Medulla oblongata (tissue), 1 donor: ENCODE data around the gene GINS2.

Experiments used
- DNase-seq: peaks from one replicate; pipeline ENCODE4 v3.0.0-alpha.2; 2015; ENCODE audit errors: extremely low spot score

Gene GINS2

GRCh38 chr16:85688586-85689284 lies at the start of gene GINS2:
Gene GINS2, minus strand, starts transcription at chr16:85688954. Its CDS starts 56 bp downstream, at chr16:85688898.
- DNase-seq = peak; percentile 85

- no peak for DNase-seq
These were observed 48.2 kb upstream of the GINS2 start for GRCh38 chr16:85736921-85737320.

- no peak for DNase-seq
These were observed 47.2 kb upstream of the GINS2 start for GRCh38 chr16:85735946-85736345.

DNA sequence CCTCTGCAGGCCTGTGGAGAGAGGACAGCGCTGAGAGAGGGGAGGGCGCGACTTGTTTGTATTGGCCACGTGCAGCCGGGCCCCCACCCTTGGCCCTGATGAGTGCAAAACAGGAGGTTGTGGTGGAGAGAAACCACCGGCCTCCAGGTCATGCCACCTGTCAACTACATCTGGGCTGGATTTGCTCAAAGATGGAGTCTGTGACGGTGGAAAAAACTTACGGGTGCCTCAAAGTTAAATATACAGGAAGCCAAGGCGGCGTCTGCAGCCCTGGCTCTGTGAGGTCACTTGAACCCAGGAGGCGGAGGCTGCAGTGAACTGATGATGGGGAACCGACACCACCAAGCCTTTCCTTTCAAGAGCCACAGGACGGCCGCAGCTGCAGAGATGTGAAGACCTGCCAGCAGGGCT lies 46.5 kb upstream of the GINS2 start:
- no peak for DNase-seq

DNA sequence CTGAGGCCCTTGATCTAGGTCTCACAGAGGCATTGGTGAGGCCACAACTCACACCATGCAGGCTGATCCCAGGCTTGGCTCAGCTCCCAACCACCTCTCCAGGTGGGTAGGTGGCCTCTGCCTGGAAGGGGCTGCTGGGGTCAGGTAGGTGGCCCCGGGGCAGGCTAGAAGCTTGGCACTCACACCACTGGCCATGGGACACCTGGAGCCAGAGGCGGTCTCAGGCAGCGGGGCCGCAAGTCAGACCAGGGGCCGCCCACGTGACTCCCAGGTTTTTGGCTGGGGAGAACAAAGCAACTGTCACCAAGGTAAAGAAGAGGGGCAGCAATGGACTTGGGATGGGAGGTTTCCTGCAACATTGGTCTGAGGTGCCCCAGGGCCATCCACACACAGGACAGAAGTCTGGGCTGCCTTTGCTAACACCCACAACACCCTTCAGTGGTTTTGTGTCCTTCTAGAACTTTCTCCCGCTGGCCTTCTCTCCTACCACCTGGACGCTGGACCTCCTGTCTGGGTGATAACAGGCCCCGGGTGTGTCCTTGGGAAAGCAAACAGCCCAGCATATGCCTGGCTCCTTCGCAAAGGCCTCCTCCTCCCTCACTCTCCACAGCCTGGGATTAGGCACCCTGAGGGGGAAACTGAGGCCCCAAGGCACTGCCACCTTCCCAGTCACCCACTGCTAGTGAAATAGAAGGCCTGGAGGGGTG lies 45.7 kb upstream of the GINS2 start:
- no peak for DNase-seq

GRCh38 chr16:85733839-85734170 lies 45.1 kb upstream of the GINS2 start:
- DNase-seq = no peak

DNA sequence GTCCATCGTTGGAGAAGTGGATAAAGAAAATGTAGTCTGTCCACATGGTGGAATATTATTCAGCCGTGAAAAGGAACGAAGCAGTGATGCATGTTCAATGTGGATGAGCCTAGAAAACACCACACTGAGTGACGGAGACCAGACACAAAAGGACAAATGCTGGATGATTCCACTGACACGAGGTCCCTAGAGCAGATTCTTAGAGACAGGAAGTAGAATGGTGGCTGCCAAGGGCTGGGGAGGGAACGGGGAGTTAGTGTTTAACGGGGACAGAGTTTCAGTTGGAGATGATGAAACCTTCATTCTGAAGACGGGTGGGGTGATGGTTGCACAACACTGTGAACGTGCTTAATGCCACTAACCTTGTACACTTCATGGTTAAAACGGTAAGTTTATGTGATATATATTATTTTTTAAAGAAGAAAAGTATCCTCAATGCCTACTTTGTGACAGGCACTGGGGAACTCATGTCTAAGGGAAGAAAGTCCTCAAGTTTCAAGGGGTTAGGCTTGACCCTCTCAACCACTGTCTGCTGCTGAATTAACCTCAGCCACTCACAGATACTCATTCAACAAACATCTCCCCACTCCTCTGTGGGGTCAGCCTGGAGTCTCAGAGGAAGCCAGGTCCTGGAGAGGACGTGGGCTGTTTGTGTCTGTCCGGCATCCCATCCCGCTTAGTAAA lies 44.5 kb upstream of the GINS2 start:
- no peak for DNase-seq

DNA sequence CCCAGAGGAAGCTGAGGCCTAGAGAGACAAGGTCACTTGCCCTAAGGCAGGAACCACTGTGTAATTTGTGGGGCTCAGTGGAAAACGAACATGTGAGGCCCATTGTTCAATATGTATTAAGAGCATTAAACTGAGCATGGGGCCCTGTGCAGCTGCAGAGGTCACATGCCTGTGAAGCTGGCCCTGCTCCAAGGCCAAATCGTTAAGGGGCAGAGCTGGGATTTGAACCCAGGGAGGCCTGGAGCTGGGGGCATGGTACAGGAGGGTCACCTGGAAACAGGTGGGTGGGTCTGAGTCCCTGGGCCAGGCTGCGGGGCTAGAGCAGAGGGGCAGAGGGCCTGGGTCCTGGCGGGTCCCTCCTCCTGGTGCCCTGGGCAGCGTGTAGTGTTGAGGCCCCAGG lies 42.4 kb upstream of the GINS2 start:
- DNase-seq = no peak

DNA sequence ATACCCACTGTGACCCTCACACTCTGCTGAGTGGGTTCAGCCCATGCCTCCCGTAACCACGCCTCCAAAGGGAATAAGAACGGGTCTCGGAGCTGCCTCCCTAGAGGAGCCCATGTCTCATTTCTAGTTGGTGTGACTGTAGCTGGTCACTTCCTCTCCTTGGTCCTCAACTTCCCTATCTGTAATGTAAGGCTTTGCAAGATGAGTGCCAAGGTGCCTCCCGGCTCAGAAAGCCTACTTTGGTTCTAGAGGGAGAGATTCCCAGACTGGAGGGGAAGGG lies 41.4 kb upstream of the GINS2 start:
- DNase-seq = no peak

GRCh38 chr16:85729452-85730185 lies 40.9 kb upstream of the GINS2 start:
- no peak for DNase-seq

- no peak for DNase-seq
These were observed 40.1 kb upstream of the GINS2 start for GRCh38 chr16:85728879-85729278.

- DNase-seq = no peak
These were observed 36.2 kb upstream of the GINS2 start for GRCh38 chr16:85724936-85725335.

DNA sequence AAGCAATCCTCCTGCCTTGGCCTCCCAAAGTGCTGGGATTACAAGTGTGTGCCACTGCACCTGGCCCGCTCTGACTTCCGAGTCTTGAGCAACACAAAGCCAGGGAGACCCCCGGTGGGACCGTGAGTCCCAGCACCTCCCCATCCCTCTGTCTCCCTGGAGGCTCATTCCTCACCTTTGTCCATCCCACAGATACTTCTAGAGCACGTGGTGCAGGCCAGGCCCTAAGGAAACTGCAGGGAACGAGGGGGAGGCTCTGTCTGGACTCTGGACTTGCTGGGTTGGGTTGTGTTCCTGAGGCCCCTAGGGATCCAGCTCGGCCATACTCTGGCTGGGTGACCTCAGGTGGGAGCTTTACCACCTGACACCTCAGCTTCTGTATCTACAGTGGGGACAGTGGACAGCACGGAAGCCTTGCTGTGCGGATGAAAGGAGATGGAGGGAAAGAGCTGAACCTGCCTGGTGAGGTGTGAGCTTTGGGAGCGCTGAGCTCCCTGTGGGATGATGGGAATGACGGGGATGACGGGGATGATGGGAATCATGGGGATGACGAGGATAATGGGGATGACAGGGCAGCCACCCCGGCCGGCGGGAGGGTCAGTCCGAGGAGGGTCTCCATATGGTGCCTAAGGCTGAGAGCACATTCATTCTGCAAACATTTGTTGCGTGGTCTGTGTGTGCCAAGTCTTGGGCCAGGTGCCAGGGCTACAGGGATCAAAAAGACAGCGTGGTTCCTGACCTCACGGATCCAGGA lies 35.5 kb upstream of the GINS2 start:
- DNase-seq = no peak

DNA sequence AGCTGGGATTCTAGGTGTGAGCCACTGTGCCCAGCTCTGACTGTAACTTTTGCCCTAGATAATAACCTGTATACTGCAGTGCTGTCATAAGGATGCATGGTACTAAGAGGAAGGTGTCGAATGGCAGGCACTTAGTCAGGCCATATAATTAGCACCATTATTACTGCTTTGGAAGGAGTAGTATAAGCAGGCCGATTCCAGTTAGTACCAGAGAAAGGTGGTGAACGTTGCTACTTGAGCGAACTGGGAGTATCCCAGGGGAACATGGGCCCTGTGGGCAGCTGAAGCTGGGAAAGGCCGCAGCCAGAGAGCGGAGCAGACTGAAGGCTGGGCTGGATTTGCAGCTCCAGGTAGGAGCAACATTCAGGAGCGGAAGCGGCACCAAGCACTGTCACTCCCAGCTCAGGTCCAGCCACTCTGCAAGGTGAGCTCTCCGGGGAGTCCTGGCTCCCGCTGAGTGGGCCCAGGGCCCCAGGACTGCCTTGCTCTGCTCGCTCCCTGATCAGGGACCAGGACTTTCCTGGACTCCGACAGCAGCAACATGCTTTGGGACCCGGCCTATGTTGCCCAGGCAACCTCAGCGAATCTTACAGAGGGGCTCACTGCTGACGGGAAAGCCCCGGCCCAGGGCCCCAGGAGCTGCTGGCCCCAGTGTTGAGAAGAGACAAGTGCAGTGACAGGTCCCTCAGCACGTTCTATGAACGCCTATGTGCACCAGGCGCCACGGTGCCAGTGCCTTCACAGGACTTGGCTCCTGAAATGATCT lies 33.6 kb upstream of the GINS2 start:
- DNase-seq = peak; percentile 13

DNA sequence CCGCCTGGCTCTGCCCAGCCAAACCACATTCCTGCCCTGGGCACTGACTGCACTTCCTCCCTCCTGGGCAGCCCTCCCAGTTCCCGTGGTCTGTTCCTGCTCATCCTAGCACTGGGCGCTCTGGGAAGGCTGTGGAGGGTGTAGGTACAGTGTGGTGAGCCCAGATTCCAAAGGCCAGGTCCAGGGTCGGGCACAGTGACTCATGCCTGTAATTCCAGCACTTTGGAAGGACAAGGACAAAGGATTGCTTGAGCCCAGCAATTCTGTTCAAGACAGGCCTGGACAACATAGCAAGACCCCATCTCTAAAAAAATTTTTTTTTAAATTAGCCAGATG lies 31.5 kb upstream of the GINS2 start:
- DNase-seq = no peak

DNA sequence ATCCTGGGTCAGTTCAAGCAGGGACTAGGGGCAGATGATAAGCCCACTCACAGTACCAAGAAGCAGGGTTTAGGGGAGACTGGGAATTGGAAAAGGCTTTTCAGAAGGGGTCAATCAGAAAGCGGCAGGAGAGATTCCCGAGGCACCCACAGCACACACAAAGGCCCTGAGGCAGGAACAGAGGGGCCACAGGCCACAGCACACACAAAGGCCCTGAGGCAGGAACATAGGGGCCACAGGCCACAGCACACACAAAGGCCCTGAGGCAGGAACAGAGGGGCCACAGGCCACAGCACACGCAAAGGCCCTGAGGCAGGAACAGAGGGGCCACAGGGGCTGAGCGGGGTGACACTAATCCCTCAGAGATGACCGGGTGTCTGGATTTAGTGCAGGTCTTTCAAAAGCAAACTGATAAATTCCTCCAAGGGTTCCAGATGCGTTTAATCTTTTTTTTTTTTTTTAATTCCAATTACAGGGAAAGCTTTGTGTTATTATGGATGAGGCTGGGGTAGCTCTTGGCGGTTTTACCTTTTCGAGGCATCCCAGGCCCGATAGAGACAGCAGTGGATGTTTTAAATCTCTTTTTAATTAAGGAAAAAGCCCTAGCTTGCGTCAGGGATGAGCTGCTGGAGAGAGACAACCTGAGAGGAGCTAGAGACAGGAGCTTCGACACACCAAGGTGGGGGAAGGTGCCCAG lies 31.0 kb upstream of the GINS2 start:
- DNase-seq = no peak

DNA sequence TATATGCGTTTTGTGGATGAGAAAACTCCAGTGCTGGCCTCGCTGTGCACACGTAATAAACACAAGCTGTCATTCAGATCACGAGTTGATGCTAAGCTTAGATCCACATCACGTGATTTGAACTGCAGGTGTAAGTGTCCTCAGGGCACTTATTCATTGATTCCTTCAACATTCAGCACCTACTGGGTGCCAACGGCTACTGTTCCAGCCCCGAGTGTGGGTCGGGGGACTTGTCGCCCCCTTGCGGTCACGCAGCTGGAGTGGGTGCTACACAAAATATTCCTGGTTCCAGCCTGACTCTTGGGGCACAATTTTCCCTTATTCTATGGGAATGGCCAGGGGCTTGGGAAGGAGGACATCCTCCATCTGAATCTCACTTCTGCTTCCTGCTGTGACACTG lies 29.9 kb upstream of the GINS2 start:
- no peak for DNase-seq

DNA sequence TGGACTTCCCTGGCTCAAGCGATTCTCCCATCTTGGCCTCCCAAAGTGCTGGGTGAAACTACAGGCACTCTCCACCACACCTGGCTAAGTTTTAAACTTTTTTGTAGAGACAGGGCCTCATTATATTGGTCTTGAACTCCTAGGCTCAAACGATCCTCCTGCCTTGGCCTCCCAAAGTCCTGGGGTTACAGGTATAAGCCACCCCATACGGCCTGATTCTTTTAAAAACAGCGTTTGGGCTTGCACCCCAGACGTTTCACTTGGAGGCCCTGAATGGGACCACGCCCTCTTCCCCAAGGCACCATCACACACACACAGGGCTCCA lies 29.4 kb upstream of the GINS2 start:
- DNase-seq = no peak

- peak; percentile 69 for DNase-seq
These were observed 28.8 kb upstream of the GINS2 start for GRCh38 chr16:85717393-85718152.

- DNase-seq = peak; percentile 46
These were observed 27.9 kb upstream of the GINS2 start for GRCh38 chr16:85716680-85717038.
